ENCODE results near the gene GALC.

GRCh38 chr14:87935886-87936285, 57.1 kb downstream of the GALC start:
- no peak for TF ChIP-seq CTCF (IDR thresholded peaks at IDR 0.05; ENCODE audit: insufficient read depth, low read depth, low read length)
- no peak for TF ChIP-seq EZH2 (IDR thresholded peaks at IDR 0.05; ENCODE audit: insufficient read depth, low read length)

Data from astrocyte (in vitro differentiated cells and primary cell).